Right lung (tissue), 5 donors: ENCODE measurements around the gene SOAT1. TPM values are rescaled to one million over a fixed set of nuclear protein-coding genes. Genes with fewer than 3 reads are reported as not detected.
A peak's percentile ranks its signal among the peaks of the same experiment; 100 is the strongest.
"Not testable (repeated sequence)": the region's sequence is repeated elsewhere in the genome, so short reads cannot be mapped to it uniquely, and the experiment has no call there.

Source experiments
- DNase-seq, 2 donors: peaks; one replicate each; pipeline ENCODE4 v3.0.0-alpha.2; 2013
- polyA plus RNA-seq, 5 donors: library from polyadenylated mRNA; unstranded; fragments of 120-200 nt; gene quantifications; one replicate each; pipeline versions ENCODE4 v1.2.1 to v1.2.3, GENCODE V29; 2013; ENCODE audit warnings: inconsistent platforms in 1 of 5, low replicate concordance in 1 of 5; ENCODE audit not compliant: insufficient read length in 5 of 5, insufficient read depth in 1 of 5

Gene SOAT1
- polyA plus RNA-seq, 5 donors: 22.4 to 32.9 (median 32.4) TPM

GRCh38 chr1:179342740-179343404, 49.3 kb downstream of the SOAT1 start:
- no peak for DNase-seq

DNA sequence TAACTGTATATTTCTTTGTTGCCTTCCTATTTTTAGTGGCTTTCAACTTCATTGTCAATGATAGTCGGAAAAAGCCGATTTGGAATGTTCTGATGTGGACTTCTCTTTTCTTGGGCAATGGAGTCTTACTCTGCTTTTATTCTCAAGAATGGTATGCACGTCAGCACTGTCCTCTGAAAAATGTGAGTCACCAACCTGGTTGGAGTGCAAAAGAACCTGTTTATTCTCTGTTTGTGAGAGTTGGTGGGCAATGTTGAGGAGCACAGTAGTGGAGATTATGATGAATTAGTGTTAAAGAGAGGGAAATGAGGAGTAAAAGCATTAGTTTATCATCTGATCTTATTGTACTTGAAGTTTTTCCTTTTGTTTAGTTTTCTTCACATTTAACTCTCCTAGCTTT, 57.7 kb downstream of the SOAT1 start:
- DNase-seq: no peak

DNA sequence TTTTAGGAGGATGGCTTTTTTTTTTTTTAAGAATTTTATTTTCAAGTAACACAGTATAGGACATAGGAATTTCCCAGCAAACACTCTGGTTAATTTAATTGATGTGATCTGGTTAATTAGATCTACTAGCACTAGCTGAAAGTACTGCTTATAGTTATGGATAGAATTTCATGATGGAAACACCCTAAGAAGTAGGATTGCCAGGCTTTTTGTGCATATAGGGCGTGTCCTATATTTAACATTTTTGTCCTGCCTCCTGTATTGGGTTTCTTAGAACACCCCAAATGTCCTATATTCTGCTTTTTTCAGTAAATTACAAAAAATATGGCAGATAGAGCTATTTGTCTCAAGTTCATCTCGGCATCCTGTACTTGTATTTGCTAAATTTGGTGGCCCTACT, 58.6 kb downstream of the SOAT1 start:
- no peak for DNase-seq

DNA sequence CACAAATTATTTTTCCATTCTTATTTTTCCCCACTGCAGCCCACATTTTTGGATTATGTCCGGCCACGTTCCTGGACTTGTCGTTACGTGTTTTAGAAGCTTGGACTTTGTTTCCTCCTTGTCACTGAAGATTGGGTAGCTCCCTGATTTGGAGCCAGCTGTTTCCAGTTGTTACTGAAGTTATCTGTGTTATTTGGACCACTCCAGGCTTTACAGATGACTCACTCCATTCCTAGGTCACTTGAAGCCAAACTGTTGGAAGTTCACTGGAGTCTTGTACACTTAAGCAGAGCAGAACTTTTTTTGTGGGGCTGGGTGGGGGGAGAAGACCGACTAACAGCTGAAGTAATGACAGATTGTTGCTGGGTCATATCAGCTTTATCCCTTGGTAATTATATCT, 59.9 kb downstream of the SOAT1 start:
- DNase-seq: peak; percentile 6 to 9

DNA sequence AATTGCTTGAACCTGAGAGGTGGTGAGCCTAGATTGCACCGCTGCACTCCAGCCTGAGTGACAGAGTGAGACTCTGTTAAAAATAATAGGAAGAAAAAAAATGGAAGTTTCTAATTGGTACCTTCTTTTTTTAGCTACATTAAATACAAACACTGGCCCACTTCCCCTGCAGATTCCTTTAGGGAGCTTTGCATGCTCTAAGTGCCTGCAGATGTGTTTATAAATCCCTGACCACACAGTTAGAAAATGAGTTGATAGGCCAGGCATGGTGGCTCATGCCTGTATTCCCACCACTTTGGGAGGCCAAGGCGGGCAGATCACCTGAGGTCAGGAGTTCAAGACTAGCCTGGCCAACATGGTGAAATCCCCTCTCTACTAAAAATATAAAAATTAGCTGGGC, 68.0 kb downstream of the SOAT1 start:
- DNase-seq: not testable (repeated sequence)

GRCh38 chr1:179365342-179366092, 71.9 kb downstream of the SOAT1 start, which contains the start of gene AXDND1:
Gene AXDND1, plus strand, starts transcription at chr1:179365971. Its CDS starts 539 bp downstream, at chr1:179366510.
- DNase-seq: peak; percentile 91 to 93

GRCh38 chr1:179366093-179366800, 72.7 kb downstream of the SOAT1 start:
- DNase-seq: no peak

- peak; percentile 44 to 59 for DNase-seq
These were observed 76.2 kb downstream of the SOAT1 start for GRCh38 chr1:179369751-179370341.

GRCh38 chr1:179372160-179372559, 78.6 kb downstream of the SOAT1 start:
- no peak for DNase-seq

DNA sequence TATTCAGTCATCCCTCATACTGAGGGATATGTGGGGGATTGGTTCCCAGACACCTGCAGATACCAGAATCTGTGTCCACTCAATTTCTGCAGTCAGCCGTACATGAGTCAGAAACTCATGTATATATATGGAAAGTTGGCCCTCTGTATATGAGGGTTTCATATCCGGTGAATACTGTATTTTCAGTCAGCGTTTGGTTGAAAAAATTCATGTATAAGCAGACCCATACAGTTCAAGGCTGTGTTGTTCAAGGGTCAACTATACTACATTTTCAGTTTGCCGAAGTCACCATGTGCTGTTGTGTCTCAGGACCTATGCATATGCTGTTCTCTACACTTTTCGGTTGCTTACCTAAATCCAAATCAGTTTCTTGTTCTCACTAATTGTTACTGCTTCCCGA, 82.6 kb downstream of the SOAT1 start:
- DNase-seq: no peak

- DNase-seq: no peak
These were observed 86.7 kb downstream of the SOAT1 start for GRCh38 chr1:179380299-179380698.

GRCh38 chr1:179384027-179384426, 90.4 kb downstream of the SOAT1 start:
- no peak for DNase-seq

GRCh38 chr1:179385510-179385909, 91.9 kb downstream of the SOAT1 start:
- DNase-seq: no peak

GRCh38 chr1:179393721-179394120, 100.1 kb downstream of the SOAT1 start:
- DNase-seq: no peak

GRCh38 chr1:179399399-179399798, 105.8 kb downstream of the SOAT1 start:
- not testable (repeated sequence) for DNase-seq

Other genes starting within 250 kb of the SOAT1 start
- gene TOR3A, start 211.7 kb upstream of the SOAT1 start, polyA plus RNA-seq: 10 to 100 TPM; 21.9 to 29.4 (median 25.5) TPM
- 10 to 100 TPM in 2 of 5 donors, 1 to 10 TPM in 3; 8.0 to 11.2 (median 9.9) TPM for gene ABL2, start 64.1 kb upstream of the SOAT1 start, polyA plus RNA-seq
- under 1 TPM; 0.42 to 0.79 (median 0.51) TPM for gene AXDND1, start 72.2 kb downstream of the SOAT1 start, polyA plus RNA-seq